HPDE6-E6E7 (cell line): ENCODE data around the gene FOXI1.
A peak's percentile ranks its signal among the peaks of the same experiment; 100 is the strongest.

Experiments used
- DNase-seq: peaks from one replicate; pipeline ENCODE4 v3.0.0; 2011; ENCODE audit warnings: missing footprints; ENCODE audit errors: extremely low spot score

The FOXI1 gene

GRCh38 chr5:170150713-170151096 is 45.0 kb downstream of the FOXI1 start:
- no peak for DNase-seq

GRCh38 chr5:170151097-170151831 is 45.6 kb downstream of the FOXI1 start:
- DNase-seq, result peak; percentile 77

GRCh38 chr5:170152767-170153166 is 47.1 kb downstream of the FOXI1 start:
- no peak for DNase-seq

GRCh38 chr5:170154297-170154696 is 48.6 kb downstream of the FOXI1 start:
- DNase-seq, result no peak

GRCh38 chr5:170154744-170155143 is 49.0 kb downstream of the FOXI1 start:
- DNase-seq, result no peak

- no peak for DNase-seq
Observed at GRCh38 chr5:170155771-170156170, 50.1 kb downstream of the FOXI1 start.

- no peak for DNase-seq
Observed at GRCh38 chr5:170159101-170159698, 53.5 kb downstream of the FOXI1 start.
